ENCODE measurements around the gene IRF8. TPM values are rescaled to one million over a fixed set of nuclear protein-coding genes. Genes with fewer than 3 reads are reported as not detected.

Gene IRF8
- polyA plus RNA-seq, 1 donor = 5.4 TPM

GRCh38 chr16:85958731-85959130 lies 59.8 kb downstream of the IRF8 start:
- no peak for DNase-seq

GRCh38 chr16:85959686-85960085 lies 60.7 kb downstream of the IRF8 start:
- no peak for DNase-seq

GRCh38 chr16:85960486-85961046 lies 61.6 kb downstream of the IRF8 start:
- no peak for DNase-seq

- DNase-seq = no peak
Observed at GRCh38 chr16:85961988-85962915, 63.3 kb downstream of the IRF8 start.

- no peak for DNase-seq
Observed at GRCh38 chr16:85963753-85964285, 64.9 kb downstream of the IRF8 start.

DNA sequence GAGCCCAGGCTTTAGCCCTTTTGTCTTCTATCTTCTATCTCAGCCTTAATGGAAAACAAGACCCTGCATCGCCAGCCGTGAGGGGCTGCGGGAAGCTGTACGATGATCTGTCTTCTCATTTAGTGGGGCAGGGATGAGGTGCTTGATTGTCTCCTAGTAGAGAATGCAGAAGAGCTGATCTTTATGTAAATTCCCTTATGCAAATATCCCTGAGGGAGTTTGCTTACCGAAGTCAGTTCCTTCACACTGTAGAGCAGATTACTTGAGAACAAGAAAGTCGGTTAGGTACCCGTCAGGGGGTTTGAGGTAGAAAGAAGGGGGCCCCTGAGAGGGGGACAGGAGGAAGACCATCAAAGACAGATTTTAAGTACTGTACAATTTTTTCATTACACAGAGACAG lies 66.2 kb downstream of the IRF8 start:
- DNase-seq = no peak

DNA sequence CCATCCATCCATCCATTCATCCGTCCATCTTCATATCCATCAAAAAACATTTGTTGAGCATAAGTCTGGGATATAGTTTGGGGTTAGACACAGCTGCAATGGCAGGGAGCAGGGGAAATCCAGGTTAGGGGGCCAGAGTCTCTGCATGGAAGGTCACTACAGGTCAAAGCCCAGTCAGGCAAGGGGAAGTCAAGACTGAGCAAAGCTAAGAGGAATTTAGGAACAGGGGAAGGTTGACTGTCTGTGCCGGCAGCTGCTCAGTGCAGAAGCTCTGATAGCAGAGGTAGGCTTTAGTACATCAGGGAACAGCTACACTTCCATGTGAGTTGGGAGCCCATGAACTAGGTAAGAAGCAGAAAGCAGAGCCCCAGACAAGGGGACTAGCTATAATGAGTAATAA lies 68.1 kb downstream of the IRF8 start:
- DNase-seq = no peak

DNA sequence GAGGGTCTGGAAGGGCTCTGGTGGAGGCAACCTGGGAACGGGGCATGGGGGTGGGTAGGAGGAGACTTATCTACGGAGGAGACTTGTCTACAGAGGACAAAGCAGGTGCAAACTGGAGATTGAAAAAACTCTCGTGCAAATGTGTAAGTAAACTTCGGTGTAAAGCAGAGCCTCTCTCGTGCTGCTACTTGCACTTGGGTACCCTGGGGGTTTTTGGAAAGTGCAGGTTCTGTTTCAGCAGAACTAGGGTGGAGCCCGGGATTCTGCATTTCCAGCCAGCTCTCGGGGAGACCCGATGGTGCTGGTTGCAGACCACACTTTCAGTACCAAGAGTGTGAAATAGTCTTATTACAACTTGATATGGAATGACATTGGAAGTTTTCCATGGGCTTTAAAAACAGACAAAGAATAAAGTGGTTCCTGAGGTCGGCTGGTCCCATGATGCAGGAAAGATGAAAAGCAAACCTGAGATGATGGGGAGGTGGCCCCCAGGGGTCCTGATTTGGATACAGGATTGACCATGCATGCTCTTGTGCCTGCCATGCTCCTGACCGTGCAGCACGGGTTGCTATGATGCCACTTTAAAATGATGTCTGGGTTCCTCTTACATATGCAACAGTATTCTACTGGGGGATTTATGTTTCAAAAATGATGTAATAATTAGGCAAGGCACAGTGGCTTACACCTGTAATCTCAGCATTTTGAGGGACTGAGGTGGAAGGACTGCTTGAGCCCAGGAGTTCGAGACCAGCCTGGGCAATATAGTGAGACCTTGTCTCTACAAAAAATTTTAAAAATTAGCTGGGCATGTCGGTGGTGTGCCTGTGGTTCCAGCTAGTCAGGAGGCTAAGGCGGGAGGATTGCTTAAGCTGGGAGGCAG lies 69.3 kb downstream of the IRF8 start:
- no peak for DNase-seq

- no peak for DNase-seq
Observed at GRCh38 chr16:85969159-85969558, 70.2 kb downstream of the IRF8 start.

DNA sequence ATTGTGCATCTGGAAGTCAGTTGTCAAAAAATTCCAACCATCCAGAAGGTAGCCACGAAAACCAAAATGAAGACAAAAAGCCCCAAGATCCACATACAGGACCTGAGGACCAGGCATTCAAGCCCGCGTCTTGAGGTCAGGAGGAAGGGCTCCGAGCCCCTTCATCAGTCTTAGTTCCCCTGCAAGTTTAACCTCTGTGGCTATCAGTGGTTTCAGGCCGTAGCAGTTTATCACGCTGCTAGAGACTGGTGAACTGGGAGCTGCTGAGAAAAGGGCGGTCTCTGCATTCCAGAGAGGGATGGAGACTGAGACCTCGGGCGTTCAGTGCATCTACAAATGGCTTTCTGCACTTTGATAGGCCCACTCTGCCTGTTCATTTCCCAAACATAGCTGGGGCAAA lies 70.6 kb downstream of the IRF8 start:
- no peak for DNase-seq

- no peak for DNase-seq
Observed at GRCh38 chr16:85970016-85970733, 71.2 kb downstream of the IRF8 start.

GRCh38 chr16:85970738-85971137 lies 71.8 kb downstream of the IRF8 start:
- DNase-seq = no peak

Other genes with a start within 250 kb of the IRF8 start
- 21.2 TPM for gene GINS2, start 210.2 kb upstream of the IRF8 start, polyA plus RNA-seq (ENCODE audit: insufficient read length)
- 1.9 TPM for gene C16orf74, start 148.1 kb upstream of the IRF8 start, polyA plus RNA-seq (ENCODE audit: insufficient read length)
- gene EMC8, start 99.6 kb upstream of the IRF8 start, polyA plus RNA-seq (ENCODE audit: insufficient read length) = 27.9 TPM
- 303 TPM for gene COX4I1, start 99.5 kb upstream of the IRF8 start, polyA plus RNA-seq (ENCODE audit: insufficient read length)

Data from left kidney (tissue), 2 donors.